ENCODE measurements around the gene NKX1-2.

Gene NKX1-2

DNA sequence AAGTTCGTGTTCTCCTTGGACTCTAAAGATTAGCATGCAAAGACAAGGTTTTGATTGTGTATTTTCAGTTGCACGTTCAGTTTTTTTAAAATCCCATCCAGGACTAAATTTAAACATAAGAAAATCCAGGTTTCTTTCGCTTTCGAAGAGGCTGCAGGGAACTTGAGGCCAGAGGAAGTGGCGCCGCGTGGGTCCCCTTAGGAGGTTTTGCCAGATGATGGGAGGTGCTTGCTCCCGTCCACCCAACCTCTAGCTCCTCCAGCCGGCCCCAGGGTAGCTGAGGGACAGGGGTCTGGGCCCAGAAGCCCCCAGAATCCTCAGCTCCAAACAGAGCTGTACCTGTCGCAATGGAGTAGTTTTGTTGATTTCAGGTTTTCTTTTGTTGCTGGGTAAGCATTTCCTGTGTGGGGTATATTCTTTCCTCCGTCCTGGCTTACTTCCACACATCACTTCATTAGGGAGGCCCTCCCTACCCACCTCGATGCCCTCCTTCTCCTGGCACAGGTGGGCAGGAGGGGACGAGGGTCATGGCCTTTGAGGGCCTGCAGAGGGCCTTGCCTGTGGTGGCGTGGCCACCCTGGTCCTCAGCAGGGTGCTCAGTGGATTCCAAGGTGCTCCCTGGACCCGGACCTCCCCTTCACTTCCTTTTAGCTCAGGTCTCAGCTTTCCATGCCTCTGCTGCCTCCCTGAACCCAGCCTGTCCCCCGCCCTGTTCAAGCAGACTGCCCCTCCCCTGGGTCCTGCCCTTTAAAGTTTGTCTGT, 44.4 kb upstream of the NKX1-2 start:
- TF ChIP-seq POLR2AphosphoS5 (IDR thresholded peaks at IDR 0.05; ENCODE audit: low read depth) (no peak), SPI1 (IDR thresholded peaks at IDR 0.05; ENCODE audit: borderline replicate concordance, low read depth) (0 out of 2 replicates have a peak, but pooled peaks have one; percentile 18), GABPA (IDR thresholded peaks at IDR 0.05; ENCODE audit: low read depth) (no peak)
- TF ChIP-seq, protein P1, sequence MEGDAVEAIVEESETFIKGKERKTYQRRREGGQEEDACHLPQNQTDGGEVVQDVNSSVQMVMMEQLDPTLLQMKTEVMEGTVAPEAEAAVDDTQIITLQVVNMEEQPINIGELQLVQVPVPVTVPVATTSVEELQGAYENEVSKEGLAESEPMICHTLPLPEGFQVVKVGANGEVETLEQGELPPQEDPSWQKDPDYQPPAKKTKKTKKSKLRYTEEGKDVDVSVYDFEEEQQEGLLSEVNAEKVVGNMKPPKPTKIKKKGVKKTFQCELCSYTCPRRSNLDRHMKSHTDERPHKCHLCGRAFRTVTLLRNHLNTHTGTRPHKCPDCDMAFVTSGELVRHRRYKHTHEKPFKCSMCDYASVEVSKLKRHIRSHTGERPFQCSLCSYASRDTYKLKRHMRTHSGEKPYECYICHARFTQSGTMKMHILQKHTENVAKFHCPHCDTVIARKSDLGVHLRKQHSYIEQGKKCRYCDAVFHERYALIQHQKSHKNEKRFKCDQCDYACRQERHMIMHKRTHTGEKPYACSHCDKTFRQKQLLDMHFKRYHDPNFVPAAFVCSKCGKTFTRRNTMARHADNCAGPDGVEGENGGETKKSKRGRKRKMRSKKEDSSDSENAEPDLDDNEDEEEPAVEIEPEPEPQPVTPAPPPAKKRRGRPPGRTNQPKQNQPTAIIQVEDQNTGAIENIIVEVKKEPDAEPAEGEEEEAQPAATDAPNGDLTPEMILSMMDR (IDR thresholded peaks at IDR 0.05; ENCODE audit: insufficient read depth, low read length), result no peak
- Histone ChIP-seq H3K27ac (replicated peaks) (no peak overlapping the region; the same call in none of the 2 replicates), H3K27me3 (ENCODE audit: insufficient read depth, poor library complexity, severe bottlenecking) (no peaks in the 10 kb centered on the region), H3K4me3 (replicated peaks; ENCODE audit: insufficient read depth, low read length) (no peak overlapping the region)
- DNase-seq (ENCODE audit: low read depth in 1 of 2, low spot score in 1 of 2), result peak in 1 of 2 experiments; percentile 14

DNA sequence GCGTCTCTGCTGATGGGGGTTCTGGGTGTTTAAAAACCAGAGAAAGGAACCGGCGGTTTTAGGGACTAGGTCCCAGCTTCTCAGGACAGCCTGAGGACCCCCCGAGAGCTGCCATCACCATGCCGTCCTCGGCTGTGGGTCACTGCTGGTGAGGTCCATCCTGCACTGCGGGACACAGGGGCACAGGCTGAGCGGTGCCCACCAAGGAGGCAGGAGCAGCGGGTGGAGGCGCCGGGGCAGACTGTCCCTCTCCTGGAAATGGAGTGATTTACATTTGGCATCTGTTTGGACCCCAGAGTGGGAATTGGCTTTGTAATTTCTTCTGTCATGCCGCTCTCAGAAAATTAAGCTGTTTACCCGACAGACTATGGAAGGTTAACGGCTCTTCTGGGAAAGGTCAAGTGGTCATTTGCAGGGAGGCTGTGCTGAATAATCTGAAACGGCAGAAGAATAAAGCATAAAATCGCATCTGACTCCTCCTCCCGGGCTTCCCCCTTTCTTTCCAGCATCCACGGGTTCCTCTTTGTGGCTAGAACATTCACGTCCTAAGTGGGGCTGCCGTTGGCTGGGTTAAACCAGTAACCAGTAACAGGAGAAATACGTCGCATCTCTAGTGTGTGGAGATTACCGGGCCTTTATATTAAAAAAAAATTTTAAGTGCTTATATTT, 43.5 kb upstream of the NKX1-2 start:
- Histone ChIP-seq H3K27me3 (ENCODE audit: insufficient read depth, poor library complexity, severe bottlenecking) (no peaks in the 10 kb centered on the region), H3K4me3 (replicated peaks; ENCODE audit: insufficient read depth, low read length) (no peak overlapping the region), H3K27ac (replicated peaks) (no peak overlapping the region; the same call in 1 of the 2 replicates)
- TF ChIP-seq SPI1 (IDR thresholded peaks at IDR 0.05; ENCODE audit: borderline replicate concordance, low read depth) (peak; percentile 66; the same call in 1 of the 2 replicates), POLR2AphosphoS5 (IDR thresholded peaks at IDR 0.05; ENCODE audit: low read depth) (no peak), GABPA (IDR thresholded peaks at IDR 0.05; ENCODE audit: low read depth) (no peak)
- TF ChIP-seq, protein P2, sequence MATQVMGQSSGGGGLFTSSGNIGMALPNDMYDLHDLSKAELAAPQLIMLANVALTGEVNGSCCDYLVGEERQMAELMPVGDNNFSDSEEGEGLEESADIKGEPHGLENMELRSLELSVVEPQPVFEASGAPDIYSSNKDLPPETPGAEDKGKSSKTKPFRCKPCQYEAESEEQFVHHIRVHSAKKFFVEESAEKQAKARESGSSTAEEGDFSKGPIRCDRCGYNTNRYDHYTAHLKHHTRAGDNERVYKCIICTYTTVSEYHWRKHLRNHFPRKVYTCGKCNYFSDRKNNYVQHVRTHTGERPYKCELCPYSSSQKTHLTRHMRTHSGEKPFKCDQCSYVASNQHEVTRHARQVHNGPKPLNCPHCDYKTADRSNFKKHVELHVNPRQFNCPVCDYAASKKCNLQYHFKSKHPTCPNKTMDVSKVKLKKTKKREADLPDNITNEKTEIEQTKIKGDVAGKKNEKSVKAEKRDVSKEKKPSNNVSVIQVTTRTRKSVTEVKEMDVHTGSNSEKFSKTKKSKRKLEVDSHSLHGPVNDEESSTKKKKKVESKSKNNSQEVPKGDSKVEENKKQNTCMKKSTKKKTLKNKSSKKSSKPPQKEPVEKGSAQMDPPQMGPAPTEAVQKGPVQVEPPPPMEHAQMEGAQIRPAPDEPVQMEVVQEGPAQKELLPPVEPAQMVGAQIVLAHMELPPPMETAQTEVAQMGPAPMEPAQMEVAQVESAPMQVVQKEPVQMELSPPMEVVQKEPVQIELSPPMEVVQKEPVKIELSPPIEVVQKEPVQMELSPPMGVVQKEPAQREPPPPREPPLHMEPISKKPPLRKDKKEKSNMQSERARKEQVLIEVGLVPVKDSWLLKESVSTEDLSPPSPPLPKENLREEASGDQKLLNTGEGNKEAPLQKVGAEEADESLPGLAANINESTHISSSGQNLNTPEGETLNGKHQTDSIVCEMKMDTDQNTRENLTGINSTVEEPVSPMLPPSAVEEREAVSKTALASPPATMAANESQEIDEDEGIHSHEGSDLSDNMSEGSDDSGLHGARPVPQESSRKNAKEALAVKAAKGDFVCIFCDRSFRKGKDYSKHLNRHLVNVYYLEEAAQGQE (IDR thresholded peaks at IDR 0.05; ENCODE audit: insufficient replicate concordance, low read depth), result no peak
- peak in 1 of 2 experiments; percentile 71 for DNase-seq (ENCODE audit: low read depth in 1 of 2, low spot score in 1 of 2)

DNA sequence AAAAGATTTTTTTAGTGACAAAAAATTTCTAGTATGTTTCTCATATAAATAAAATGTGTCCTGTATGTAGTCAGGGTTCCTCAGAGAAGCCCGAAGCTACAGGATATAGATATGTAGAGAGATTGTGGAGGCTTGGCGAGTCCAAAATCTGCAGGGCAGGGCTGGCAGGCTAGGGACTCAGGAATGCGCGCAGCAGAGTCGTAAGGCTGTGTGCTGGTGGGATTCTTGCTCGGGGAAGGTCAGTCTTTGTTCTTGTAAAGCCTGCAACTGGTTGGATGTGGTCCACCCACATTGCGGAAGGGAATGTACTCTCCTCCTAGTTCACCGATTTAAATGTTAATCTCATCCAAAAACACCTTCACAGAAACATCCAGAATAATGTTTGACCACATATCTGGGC, 42.4 kb upstream of the NKX1-2 start:
- Histone ChIP-seq H3K27ac (replicated peaks) (no peak overlapping the region), H3K27me3 (ENCODE audit: insufficient read depth, poor library complexity, severe bottlenecking) (no peaks in the 10 kb centered on the region), H3K4me3 (replicated peaks; ENCODE audit: insufficient read depth, low read length) (no peak overlapping the region)
- DNase-seq (ENCODE audit: low read depth in 1 of 2, low spot score in 1 of 2), result no peak
- TF ChIP-seq GABPA (IDR thresholded peaks at IDR 0.05; ENCODE audit: low read depth) (no peak), POLR2AphosphoS5 (IDR thresholded peaks at IDR 0.05; ENCODE audit: low read depth) (no peak), SPI1 (IDR thresholded peaks at IDR 0.05; ENCODE audit: borderline replicate concordance, low read depth) (no peak)
- TF ChIP-seq, protein P2 (IDR thresholded peaks at IDR 0.05; ENCODE audit: insufficient replicate concordance, low read depth), result no peak
- TF ChIP-seq, protein P1 (IDR thresholded peaks at IDR 0.05; ENCODE audit: insufficient read depth, low read length), result no peak

DNA sequence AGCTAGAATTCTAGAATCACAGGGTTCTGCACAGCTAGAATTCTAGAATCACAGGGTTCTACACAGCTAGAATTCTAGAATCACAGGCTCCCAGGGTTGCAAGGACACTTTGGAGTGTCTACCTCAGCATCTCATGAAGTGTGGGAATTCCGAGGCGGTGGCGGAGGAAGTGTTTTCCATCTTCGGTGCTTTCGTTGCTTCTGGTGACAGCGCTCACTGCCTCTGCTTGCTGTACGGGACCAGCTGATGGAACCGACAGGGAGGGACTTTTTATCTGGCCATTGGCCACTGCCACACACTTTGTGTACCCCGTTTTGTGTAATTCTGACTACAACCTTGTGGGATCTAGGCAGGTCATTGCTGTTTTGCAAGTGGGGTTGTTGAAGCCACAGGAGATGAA, 41.3 kb upstream of the NKX1-2 start:
- no peaks in the 10 kb centered on the region for H3K27me3 ChIP-seq (ENCODE audit: insufficient read depth, poor library complexity, severe bottlenecking)
- TF ChIP-seq, protein P1 (IDR thresholded peaks at IDR 0.05; ENCODE audit: insufficient read depth, low read length), result no peak
- TF ChIP-seq, protein P2 (IDR thresholded peaks at IDR 0.05; ENCODE audit: insufficient replicate concordance, low read depth), result no peak
- TF ChIP-seq GABPA (IDR thresholded peaks at IDR 0.05; ENCODE audit: low read depth) (no peak), SPI1 (IDR thresholded peaks at IDR 0.05; ENCODE audit: borderline replicate concordance, low read depth) (no peak), POLR2AphosphoS5 (IDR thresholded peaks at IDR 0.05; ENCODE audit: low read depth) (no peak)
- DNase-seq (ENCODE audit: low read depth in 1 of 2, low spot score in 1 of 2), result no peak
- H3K27ac ChIP-seq (replicated peaks), result no peak overlapping the region
- H3K4me3 ChIP-seq (replicated peaks; ENCODE audit: insufficient read depth, low read length), result no peak overlapping the region

Data from HL-60 (cell line).